Upper lobe of right lung (tissue), 1 donor: Measurements from ENCODE around the gene LRRC2. TPM values are rescaled to one million over a fixed set of nuclear protein-coding genes. Genes with fewer than 3 reads are reported as not detected.

Experiments used
- ATAC-seq: fragments of 200-7000 bp; cut with Tn5 transposase; one replicate; pipeline ENCODE4 v1.9.1; 2020; ENCODE audit warnings: mild to moderate bottlenecking, moderate library complexity
- DNase-seq: peaks from one replicate; pipeline ENCODE4 v3.0.0-alpha.2; 2020
- H3K27ac ChIP-seq: fragments of 200-600 bp; one replicate; pipeline ENCODE4 v1.8.0; 2022
- H3K27me3 ChIP-seq: fragments of 200-600 bp; one replicate; pipeline ENCODE4 v1.8.0; 2022; ENCODE audit warnings: mild to moderate bottlenecking
- H3K36me3 ChIP-seq: fragments of 200-600 bp; one replicate; pipeline ENCODE4 v1.8.0; 2022
- H3K4me1 ChIP-seq: fragments of 200-600 bp; one replicate; pipeline ENCODE4 v1.8.0; 2022
- H3K4me3 ChIP-seq: fragments of 200-600 bp; one replicate; pipeline ENCODE4 v1.8.0; 2022; ENCODE audit warnings: mild to moderate bottlenecking
- H3K9me3 ChIP-seq: fragments of 200-600 bp; one replicate; pipeline ENCODE4 v1.8.0; 2022
- intact Hi-C: fragments of 100-400 bp; cut with DNase I; formaldehyde crosslinking; loops from one replicate; pipeline ENCODE4 v1.11.0; 2022
- total RNA-seq: library from RNA; stranded (reverse); fragmentation: NEBNext Ultra II Directional; extraction: Animal tissue kit (Norgen Biotek cat#: 25700); gene quantifications from one replicate; pipeline ENCODE4 v1.2.1, GENCODE V29; 2021
- TF ChIP-seq, protein P1 (sequence below): fragments of 200-600 bp; IDR thresholded peaks from one replicate; pipeline ENCODE4 v1.8.0; 2022; ENCODE audit warnings: antibody characterized with exemption
- donor health status: DM: no; HTN: yes; CAD: no; lungs with severe emphysema.

Gene LRRC2
- total RNA-seq, 1 donor from 2014 or later: 2.9 TPM

DNA sequence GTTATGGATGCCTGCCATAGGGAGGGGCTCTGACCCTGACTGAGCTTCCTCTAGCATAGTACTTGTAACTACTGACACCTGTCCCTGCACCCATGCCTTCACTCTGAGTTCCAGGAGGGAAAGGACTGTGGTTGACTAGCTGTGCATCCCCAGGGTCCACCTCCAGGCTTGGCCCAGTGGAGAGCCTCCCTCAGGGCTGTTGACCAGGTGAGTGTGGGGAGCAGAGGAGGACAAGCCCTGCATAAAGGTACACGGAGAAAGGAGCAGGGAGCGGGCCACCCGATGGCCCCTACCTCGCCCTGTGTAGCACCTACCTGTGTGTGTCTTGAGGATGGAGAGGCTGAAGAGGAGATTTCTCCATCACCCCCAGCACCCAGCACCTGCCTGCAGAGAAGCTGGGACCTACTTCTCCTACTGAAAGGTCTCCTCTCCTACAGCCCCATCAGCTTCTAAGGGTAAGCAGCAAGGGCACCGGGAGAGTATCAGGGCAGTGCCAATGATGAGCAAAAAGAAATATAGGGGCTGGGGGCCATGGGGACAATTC lies 94.7 kb downstream of the LRRC2 start:
- Histone ChIP-seq H3K4me3 (no peak overlapping the region), H3K27me3 (no peaks in the 10 kb centered on the region), H3K36me3 (no peaks in the 10 kb centered on the region), H3K4me1 (no peaks in the 10 kb centered on the region), H3K9me3 (no peaks in the 10 kb centered on the region), H3K27ac (no peak overlapping the region)
- no peak for DNase-seq
- TF ChIP-seq, protein P1, sequence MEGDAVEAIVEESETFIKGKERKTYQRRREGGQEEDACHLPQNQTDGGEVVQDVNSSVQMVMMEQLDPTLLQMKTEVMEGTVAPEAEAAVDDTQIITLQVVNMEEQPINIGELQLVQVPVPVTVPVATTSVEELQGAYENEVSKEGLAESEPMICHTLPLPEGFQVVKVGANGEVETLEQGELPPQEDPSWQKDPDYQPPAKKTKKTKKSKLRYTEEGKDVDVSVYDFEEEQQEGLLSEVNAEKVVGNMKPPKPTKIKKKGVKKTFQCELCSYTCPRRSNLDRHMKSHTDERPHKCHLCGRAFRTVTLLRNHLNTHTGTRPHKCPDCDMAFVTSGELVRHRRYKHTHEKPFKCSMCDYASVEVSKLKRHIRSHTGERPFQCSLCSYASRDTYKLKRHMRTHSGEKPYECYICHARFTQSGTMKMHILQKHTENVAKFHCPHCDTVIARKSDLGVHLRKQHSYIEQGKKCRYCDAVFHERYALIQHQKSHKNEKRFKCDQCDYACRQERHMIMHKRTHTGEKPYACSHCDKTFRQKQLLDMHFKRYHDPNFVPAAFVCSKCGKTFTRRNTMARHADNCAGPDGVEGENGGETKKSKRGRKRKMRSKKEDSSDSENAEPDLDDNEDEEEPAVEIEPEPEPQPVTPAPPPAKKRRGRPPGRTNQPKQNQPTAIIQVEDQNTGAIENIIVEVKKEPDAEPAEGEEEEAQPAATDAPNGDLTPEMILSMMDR: no peak
- ATAC-seq: no peak
- intact Hi-C loops: no loop called here

DNA sequence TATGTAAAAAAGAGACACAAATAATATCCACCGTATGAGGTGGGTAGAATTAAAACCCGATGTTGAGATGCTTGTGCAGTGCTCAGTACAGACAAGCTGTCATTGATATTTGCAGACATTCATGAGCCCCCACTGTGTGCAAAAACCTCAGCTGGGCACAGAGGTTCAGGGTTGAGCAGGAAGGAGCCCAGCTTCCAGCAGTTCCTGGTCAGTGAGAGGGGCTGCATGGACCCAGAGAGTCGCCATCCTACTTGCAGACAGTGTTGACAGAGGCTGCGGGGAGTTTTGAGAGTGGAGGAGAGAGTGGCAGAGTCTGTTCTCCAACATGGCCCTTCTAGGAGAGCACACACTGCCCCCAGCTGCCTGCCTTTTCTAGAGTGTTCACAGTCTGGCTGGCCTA lies 95.3 kb downstream of the LRRC2 start:
- no peak overlapping the region for H3K27ac ChIP-seq
- H3K4me3 ChIP-seq: no peak overlapping the region
- peaks cover 4% of the 10 kb centered on the region for H3K4me1 ChIP-seq
- ATAC-seq (no peak), DNase-seq (no peak)
- H3K9me3 ChIP-seq: no peaks in the 10 kb centered on the region
- no peaks in the 10 kb centered on the region for H3K27me3 ChIP-seq
- TF ChIP-seq, protein P1: no peak
- intact Hi-C loops: no loop called here
- no peaks in the 10 kb centered on the region for H3K36me3 ChIP-seq

DNA sequence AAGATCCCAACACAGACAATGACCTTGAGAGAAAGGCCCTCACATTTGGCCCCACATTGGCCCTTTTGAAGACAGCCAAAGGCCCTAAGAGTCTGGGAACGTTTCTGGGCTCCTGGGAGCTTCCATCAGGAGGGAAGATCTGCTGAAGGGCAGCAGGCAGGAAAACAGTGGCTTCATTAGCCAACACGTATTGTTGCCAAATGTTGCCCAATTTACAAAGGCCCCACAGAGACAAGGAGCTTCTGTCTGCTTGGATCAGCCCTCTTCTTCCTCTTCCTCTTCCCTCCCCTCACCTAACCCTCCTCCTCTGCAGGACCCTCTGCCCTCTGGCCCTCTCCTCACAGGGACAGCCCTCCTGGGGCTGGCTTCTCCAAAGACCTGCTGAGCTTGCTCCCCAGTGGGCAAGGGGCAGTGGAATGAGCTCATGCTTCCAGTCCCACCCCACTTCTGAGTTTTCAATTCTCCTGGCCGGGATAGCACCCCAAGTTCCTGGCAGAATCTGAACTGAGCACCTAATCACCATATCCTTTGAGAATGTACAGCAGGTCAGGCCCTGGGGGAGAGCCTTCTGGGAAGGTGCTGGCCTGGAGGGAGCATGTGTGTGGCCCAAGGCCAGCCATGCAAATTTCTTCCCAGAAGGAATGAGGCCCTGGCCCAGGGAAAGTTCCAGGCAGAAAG lies 96.3 kb downstream of the LRRC2 start:
- H3K36me3 ChIP-seq: no peaks in the 10 kb centered on the region
- H3K4me1 ChIP-seq: peaks cover 7% of the 10 kb centered on the region
- DNase-seq (no peak), ATAC-seq (peak; percentile 35)
- H3K9me3 ChIP-seq: no peaks in the 10 kb centered on the region
- TF ChIP-seq, protein P1: no peak
- no peak overlapping the region for H3K27ac ChIP-seq
- no peak overlapping the region for H3K4me3 ChIP-seq
- peaks cover 4% of the 10 kb centered on the region for H3K27me3 ChIP-seq
- intact Hi-C loops: no loop called here

DNA sequence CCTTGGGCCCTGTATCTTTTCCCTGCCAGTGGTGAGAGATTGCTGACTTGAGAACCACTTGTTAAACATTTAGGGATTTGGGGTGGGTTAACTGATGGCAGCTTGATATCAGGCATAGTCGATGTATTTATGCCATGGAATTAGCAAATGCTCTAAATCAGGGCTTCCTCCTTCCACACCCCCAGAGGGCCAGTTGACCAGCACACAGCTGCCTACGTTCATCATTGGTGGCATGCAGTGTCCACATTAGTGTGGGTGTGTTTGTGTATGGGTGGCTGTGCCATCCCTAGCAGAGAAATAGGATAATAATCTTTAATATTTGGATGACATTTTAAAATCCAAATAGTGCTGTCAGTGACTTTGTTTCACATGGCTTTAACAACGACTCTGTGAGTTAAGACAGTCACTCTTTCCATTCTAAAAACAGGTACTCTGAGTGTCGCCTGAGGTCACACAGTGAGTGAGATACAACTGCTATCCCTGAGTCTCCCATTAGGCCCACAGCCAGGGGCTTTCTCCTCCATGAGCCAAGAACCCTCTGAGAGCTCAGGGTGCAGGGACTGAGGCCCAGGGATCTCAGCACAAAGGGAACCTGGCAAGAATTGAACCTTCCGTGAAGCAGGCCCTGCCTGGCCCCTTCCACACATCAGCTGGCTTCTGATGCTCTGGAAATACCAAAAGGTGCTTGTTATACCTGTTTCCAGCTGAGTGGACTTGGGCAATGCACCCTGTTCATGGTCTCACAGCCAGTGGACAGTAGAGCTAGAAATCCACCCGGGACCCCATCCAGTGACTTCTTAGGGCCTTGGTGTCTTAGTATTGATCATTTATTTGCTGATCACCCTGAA lies 97.1 kb downstream of the LRRC2 start:
- ATAC-seq: no peak
- H3K27ac ChIP-seq: no peak overlapping the region
- peaks cover 14% of the 10 kb centered on the region for H3K4me1 ChIP-seq
- H3K9me3 ChIP-seq: no peaks in the 10 kb centered on the region
- TF ChIP-seq, protein P1: no peak
- H3K27me3 ChIP-seq: peaks cover 13% of the 10 kb centered on the region
- no peak for DNase-seq
- H3K36me3 ChIP-seq: no peaks in the 10 kb centered on the region
- intact Hi-C loops: no loop called here
- no peak overlapping the region for H3K4me3 ChIP-seq

DNA sequence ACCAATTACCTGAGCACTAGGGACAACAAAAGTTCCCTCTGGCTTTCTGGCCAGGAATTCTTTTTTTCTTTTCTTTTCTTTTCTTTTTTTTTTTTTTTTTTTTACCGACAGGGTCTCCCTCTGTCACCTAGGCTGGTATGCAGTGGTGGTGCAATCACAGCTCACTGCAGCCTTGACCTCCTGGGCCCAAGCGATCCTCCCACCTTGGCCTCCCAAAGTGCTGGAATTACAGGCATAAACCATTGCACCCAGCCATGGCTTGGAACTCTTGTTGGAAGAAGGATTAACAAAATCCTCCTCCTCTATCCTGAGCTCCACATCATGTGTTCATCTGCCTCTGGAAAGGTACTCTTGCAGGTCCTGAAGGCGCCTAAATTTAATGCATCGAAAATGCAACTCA lies 98.5 kb downstream of the LRRC2 start:
- Histone ChIP-seq H3K4me1 (peaks cover 14% of the 10 kb centered on the region), H3K27ac (no peak overlapping the region), H3K4me3 (no peak overlapping the region), H3K27me3 (peaks cover 25% of the 10 kb centered on the region), H3K9me3 (no peaks in the 10 kb centered on the region), H3K36me3 (no peaks in the 10 kb centered on the region)
- no peak for ATAC-seq
- TF ChIP-seq, protein P1: no peak
- no peak for DNase-seq
- intact Hi-C loops: no loop called here
